OCI-LY7 (cell line): ENCODE measurements around the gene KDM6A.

ENCODE experiments used
- CTCF ChIP-seq: fragments of 200-600 bp; sonication (generic); conservative IDR thresholded peaks from 2 replicates; pipeline ENCODE4 v1.5.1; 2014; ENCODE audit warnings: mild to moderate bottlenecking, antibody characterized with exemption, low read length, moderate library complexity, mixed read lengths
- EZH2phosphoT487 ChIP-seq: fragments of 200-600 bp; sonication (generic); IDR thresholded peaks from 2 replicates; pipeline ENCODE4 v1.6.1; 2018; ENCODE audit warnings: low read depth, borderline replicate concordance, mild to moderate bottlenecking, mixed run types, antibody characterized with exemption, low read length, moderate library complexity, mixed read lengths

DNA sequence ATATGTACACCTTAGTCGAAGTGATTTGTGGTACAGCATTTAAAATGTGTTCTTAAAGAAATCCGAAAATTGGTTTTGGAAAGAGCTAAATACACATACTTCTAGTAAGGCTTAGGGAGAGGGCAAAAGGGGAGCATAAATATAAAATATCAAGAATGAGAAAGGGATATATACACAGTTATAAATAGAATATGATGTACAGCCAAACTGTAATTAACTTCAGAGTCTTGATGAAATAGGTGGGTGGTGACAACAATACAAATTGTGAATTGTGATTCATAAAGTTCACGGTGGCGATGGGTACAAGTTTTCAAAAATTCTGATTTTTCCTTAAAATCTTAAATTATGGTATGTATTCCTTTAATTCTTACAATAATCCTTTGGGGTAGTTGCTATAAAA, 62.2 kb downstream of the KDM6A start:
- TF ChIP-seq CTCF (no peak), EZH2phosphoT487 (no peak)
